ENCODE results near the gene FGD6.
"Not testable (repeated sequence)": the region's sequence is repeated elsewhere in the genome, so short reads cannot be mapped to it uniquely, and the experiment has no call there.

FGD6 gene

GRCh38 chr12:95118138-95118787 is 99.0 kb downstream of the FGD6 start:
- DNase-seq = no peak

GRCh38 chr12:95117178-95117599 is 100.1 kb downstream of the FGD6 start:
- peak; percentile 82 for DNase-seq

DNA sequence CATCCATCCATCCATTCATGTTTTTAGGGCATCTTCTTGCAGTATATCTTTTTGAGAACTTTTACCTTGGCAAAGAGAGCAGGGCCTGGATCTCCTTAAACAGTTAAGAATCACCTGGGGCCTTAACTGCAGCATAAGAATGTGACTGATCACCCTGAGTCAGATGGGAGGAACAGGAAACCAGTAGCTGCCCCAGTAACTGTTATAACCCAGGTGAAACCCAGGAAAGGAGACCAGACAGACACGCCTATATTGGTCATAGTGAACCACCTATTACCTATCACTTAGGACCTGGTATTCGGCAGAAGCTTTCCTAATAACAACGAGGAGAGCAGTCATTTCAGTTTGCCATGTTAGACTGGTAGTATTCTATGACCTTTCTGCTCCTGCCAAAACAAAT is 100.5 kb downstream of the FGD6 start:
- no peak for DNase-seq

GRCh38 chr12:95116341-95116740 is 100.9 kb downstream of the FGD6 start:
- DNase-seq = no peak

- no peak for DNase-seq
Observed at GRCh38 chr12:95115641-95116040, 101.6 kb downstream of the FGD6 start.

- no peak for DNase-seq
Observed at GRCh38 chr12:95114766-95115405, 102.4 kb downstream of the FGD6 start.

DNA sequence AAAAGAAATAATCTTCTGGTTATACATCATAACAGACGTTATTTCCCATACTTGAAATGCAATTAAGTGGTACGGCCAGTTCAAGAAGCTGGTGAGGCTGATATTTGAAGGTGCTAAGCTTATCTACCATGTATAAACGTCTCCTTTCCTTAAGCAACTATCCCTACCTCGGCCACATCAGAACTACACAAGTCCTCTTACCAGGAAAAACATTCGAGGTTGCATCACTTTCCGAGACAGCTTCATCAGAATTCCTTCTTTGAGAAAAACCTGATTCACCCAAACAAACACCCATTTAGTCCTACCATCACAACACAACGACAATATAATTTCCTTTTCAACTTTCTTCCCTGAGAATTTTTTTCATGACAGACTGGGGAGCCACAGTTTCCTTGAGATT is 109.9 kb downstream of the FGD6 start:
- no peak for DNase-seq

- DNase-seq = no peak
Observed at GRCh38 chr12:95105540-95105939, 111.7 kb downstream of the FGD6 start.

DNA sequence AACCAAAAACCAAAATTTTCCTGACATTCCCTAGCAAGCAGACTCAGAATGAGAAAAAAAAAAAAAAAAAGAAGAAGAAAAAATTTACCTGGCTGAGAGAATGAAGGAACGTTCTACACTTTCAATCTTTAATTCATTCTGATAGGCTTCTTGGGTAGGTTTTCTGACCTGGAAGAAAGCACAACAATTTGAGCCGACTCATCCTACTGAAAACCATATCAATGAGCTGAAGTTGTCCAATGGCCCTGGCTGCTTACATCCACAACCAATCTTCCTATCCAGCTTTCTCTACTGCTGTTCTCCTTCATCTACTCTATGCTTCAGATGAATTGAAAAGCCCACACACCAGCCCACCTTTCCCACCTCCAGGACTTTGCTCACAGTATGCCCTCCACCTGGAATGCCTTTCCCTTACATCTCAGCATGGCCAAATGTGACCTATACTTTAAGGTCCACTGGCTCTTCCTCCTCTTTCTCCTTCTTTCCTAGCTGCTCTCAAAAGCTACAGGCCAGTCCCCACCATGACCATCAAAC is 112.3 kb downstream of the FGD6 start:
- no peak for DNase-seq

GRCh38 chr12:95102916-95103671 is 114.2 kb downstream of the FGD6 start:
- DNase-seq = peak; percentile 91

DNA sequence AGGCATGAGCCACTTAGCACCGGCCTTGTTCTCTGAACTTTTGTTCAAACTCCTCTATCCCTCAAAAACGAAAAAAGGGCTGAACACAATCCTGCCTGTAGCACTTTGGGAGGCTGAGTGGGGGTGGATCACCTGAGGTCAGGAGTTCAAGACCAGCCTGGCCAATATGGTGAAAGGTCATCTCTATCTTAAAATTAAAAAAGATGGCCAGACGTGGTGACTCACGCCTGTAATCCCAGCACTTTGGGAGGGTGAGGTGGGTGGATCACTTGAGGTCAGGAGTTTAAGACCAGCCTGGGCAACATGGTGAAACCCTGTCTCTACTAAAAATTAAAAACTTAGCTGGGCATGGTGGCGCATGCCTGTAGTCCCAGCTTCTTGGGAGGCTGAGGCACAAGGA is 115.3 kb downstream of the FGD6 start:
- DNase-seq = not testable (repeated sequence)

- DNase-seq = no peak
Observed at GRCh38 chr12:95100264-95101190, 116.7 kb downstream of the FGD6 start.

DNA sequence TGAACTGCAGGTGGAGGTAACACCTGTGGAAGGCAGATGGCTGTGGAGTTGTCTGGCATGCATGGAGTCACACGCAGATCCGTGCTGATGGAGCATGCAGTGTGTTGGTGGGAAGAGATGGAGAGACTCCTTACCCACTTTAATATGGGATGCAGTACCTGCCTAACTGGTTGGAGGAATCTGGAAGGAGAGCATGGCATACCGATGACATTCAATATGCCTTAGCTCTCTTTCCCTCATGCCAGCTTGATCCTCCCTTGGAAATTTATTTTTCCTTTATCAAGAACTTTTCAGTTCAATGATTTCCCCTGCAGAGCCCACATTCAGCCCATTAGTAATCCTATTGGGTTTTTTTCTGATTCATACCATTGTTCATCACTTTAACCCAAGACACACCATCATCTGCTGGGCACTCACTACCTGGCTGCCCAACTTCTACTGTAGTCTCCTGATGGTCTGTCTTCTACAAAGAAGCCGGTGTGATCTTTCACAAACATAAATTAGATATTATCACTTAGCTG is 117.9 kb downstream of the FGD6 start:
- no peak for DNase-seq

DNA sequence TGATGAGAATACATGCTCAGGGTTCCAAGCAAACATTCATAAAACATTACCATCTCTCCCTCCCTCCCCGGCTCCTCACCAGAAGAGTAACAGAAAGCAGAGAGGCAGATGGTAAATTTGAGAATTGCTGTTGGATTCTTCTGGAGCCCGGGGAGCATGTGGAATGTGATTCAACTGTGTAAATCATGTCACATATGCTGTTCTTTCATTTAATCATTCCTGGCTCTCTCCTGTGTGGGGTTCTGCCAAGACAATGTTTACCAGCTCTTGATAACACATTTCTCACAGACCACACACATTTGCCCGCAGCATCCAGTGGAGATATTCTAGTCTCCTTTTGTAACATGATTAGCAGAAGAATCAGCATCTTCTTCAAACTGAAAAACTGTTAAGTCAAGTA is 120.4 kb downstream of the FGD6 start:
- peak; percentile 74 for DNase-seq

DNA sequence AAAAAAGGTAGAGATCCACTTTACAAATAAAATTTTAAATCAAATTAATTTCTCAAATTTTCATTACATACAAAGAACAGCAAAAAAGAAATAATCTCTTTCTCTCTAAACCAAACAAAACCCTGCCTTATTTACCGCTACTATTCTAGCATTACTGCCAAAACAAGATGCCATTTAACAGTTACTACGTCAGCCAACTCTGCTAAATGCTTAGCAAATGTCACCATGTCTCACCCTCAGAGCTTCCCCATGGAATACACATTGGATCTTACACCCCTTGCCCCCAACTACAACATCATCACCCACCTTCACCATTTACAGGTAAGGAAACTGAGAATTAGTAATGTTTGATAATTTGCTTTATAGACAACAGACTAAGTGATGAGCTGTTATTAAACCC is 120.9 kb downstream of the FGD6 start:
- DNase-seq = no peak

DNA sequence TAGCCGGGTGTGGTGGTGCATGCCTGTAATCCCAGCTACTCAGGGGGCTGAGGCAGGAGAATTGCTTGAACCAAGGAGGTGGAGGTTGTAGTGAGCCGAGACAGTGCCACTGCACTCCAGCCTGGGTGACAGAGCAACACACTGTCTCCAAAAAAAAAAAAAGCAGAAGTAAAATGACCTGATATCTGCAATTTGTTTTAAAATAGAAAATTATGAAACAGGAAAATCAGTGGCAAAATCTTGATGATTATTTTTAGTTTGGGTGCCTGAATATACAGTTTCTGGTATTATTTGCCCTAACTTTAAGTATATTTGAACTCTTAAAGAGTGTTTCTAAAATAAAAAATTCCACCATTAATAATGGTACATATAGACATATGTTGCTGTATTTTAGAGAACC is 121.4 kb downstream of the FGD6 start:
- DNase-seq = not testable (repeated sequence)

DNA sequence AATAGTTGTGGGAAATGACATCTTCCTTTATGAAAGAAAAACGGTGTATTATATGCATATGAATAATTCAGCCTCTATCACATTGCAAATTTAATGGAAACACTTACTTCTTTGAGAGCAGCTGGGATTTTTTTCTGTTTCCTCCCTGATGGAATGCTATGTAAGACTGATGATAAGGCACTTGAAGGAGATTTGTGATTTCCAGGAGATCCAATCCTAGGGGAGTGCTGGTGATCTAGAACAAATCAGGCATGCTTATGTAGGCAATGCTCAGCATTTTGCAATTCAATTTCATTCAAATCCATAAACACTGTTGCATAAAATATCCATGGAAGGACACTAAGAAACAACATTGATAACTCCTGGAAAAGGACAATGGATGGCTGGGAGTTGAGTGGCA is 127.8 kb downstream of the FGD6 start:
- DNase-seq = no peak

- no peak for DNase-seq
Observed at GRCh38 chr12:95088379-95088778, 128.9 kb downstream of the FGD6 start.

DNA sequence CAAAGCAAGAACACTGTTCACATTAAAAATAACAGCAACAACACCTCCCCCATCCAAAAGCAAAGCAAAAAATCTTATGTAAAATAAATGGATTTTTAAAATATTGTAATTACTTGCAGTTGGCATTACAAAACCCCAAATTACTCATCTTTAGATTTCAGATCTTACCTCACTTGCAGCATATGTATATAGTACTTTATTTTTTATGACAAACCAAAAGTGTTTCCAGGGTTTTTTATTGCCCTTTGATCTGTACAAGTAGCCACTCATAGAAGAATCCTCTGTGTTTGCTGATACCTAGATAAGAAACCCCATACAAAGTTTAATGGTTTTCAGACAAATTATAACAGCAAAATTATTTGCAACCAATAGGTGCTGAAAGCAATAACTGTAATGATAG is 131.7 kb downstream of the FGD6 start:
- DNase-seq = no peak

DNA sequence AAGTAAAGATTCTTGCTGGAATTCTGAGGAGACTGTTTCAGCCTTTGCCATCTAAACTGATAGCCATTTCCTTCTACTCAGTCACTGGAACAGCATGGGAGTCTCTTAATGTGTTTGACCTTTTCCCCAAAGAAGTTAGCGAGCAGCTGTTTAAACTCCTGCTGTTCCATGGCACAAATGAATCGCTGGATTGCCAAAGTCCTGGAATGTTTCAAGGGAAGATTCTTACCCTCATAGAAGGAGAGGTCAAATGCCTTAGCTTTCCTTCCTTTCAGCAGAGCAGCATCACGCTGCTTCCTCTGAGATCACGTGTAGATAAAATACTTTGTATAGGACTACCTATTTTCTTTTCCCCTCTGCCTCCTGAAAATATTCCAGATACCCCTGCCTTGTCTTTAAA is 133.3 kb downstream of the FGD6 start:
- peak; percentile 54 for DNase-seq

- DNase-seq = no peak
Observed at GRCh38 chr12:95083471-95083870, 133.8 kb downstream of the FGD6 start.

DNA sequence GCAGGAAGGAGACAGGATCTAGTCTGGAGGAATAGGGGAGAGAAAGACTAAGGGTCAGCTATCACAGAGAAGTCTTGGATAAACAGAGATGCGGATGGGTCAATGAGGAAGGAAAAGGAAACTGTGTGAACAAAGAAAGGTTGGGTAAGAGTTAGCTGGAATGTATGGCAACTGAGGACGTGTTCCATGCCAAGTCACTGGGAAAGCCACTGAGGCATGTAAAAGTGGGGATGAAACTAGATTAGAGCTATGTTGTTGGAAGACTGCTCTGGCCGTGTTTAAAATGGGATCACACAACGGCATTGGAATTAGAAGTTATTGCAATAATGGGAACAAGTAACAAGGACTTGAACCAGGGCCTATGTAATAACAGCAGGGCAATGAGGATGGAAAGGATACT is 139.9 kb downstream of the FGD6 start:
- no peak for DNase-seq

- no peak for DNase-seq
Observed at GRCh38 chr12:95074766-95075165, 142.5 kb downstream of the FGD6 start.

Measured in NCI-H69 (cell line).